Right hindlimb (tissue), 1 donor: ENCODE data around the gene WNT1.

Experiments
- DNase-seq: peaks from one replicate; pipeline ENCODE4 v3.0.0-alpha.2; 2018

The WNT1 gene

DNA sequence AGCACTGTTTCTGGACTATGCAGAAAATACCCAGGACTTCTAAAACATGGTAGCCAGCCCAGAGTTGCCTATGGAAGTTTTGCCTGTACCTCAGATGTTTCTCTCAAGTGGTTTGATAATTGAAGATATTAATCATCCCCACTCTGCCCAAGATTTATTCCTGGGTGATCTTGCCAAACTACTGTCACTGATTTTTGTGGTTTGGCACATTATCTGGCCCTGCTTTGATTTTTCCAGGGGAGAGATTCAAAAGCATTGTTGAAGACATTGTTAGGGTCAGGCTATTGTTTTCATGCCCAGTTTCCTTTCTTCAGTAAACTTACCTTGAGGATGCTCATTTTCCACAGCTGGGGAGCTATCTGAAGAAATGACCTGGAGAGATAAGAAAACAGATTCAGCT is 34.6 kb downstream of the WNT1 start:
- no peak for DNase-seq

- DNase-seq, result no peak
Observed at GRCh38 chr12:49013428-49013827, 35.3 kb downstream of the WNT1 start.

DNA sequence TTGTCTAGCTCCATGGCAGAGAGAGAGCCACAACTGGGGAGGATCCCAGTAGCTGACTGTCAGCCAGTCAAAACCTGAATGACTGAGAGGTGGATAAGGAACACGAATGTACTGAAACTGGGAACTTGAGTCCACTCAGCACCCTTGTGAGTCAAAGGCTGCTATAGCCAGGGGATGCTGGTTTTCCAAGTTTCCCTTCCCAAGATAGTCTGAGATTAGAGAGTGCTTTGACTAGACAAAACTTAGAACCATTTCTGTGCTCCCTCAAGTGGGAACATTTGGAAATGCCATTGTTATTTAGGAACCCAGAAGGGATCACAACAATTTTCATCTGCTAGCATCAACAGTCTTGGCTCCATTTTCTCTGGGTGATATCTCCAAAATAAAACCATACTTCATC is 36.4 kb downstream of the WNT1 start:
- no peak for DNase-seq

DNA sequence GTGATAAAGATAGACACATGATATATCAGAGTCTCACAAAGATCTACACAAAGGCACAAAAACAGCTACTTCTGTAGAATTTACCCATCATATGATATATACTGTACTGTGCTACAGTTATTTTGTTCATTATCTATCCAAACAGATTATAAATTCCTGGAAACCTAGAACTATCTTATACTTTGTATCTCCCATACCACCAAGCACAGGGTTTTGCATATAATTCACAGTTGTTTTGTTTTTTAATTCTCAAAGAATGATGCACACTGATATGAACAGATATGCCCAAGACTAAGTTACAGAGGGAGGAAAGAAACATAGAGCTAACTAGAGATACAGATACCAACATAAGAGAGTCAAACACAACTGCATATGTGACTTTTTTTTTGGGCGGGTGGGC is 37.1 kb downstream of the WNT1 start:
- no peak for DNase-seq

DNA sequence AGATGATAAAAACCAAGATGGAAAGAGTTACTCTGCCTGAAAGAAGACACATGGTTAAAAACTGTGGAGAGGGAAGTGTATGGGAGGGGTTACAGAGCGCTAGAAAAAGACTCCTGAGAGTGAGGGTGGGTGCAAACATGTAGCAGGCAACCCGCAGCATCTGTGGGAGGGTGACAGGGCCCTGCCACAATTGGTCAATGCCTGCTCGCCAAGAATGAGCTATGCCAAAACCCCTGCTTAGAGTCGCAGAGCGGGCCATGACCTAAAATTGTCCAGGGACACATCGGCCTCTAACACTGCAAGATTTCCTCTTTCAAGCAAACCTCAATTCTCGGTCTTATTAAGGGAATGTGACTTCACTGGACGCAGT is 39.8 kb downstream of the WNT1 start:
- peak; percentile 68 for DNase-seq

DNA sequence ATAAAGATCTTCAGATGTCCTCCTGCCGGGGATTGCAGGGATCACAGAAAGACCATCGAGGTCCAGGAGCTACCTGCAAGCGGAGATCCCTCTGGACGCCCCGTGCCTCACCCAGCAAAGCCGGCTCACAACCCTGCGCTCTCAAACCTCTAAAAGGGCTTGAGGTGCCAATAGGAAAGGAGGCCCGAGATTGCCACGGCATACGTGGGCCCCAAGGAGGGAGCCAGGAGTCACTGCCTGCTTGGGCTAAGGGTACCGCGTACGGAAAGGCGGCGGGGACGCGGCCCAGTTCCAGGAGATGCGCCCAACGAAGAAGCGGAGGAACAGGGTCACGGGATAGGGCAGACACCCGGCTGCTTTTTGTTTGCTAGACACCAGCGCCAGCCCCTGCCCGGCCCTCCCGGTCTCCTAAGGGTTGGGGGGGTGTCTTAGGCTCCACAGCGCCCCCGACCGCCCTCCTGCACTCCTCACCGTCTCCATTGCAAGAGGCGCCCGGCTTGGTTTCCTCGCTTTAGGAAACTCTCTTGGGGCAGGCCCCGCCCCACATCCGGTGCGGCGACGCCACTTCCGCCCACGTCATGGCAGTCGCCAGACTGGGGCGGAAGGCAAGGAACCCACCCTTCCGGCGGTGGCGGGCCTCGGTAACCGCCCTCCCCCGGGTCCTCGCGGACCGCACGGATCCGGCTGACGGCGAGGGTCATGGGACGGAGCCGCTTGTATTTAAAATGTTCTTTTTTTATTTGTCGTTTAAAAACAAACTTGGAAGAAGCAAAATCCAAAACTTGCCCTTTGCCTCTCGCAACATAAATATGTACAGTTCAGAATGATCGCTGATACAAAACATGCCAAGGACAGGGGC is 40.4 kb downstream of the WNT1 start, which contains the start of gene PRKAG1:
TSS of gene PRKAG1 (minus strand) at position 516 of the 859 bp plus-strand sequence. CDS start at position 480, 36 bp downstream.
- DNase-seq, result peak; percentile 98

DNA sequence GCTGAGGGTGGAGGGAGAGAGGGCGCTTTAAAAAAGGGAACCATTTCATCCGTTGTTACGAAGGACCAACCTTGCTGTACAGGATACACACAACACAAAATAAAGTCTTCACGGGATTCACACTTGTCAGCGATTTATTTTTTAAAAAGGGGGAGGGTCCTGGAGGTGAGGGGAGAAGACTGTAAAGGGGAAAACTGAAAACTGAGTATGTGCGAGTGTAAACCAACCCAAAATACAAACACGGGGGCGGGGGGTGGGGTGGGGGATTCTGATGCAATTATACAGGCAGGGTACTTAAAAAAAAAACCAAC is 41.0 kb downstream of the WNT1 start:
- DNase-seq, result no peak

- DNase-seq, result peak; percentile 43
Observed at GRCh38 chr12:49019443-49020324, 41.6 kb downstream of the WNT1 start.

DNA sequence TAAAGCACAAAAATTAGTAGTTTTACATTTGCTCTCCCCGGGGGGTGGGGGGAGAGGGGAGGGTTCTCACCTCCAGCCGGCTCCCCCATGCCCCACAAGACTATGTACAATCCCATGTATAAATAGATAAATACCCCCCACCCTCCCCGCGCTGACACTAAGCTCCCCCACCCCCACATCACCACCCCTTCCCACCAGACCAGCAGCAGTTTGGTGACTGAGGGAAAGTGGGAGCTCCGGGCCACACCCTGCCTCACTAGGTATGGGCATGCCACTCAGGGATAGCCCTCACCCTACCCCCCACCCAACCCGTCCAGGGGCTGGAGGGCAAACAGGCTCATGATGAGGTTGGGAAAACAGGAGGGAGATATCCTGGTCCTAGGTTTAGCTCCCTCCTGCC is 42.3 kb downstream of the WNT1 start:
- DNase-seq, result peak; percentile 20

DNA sequence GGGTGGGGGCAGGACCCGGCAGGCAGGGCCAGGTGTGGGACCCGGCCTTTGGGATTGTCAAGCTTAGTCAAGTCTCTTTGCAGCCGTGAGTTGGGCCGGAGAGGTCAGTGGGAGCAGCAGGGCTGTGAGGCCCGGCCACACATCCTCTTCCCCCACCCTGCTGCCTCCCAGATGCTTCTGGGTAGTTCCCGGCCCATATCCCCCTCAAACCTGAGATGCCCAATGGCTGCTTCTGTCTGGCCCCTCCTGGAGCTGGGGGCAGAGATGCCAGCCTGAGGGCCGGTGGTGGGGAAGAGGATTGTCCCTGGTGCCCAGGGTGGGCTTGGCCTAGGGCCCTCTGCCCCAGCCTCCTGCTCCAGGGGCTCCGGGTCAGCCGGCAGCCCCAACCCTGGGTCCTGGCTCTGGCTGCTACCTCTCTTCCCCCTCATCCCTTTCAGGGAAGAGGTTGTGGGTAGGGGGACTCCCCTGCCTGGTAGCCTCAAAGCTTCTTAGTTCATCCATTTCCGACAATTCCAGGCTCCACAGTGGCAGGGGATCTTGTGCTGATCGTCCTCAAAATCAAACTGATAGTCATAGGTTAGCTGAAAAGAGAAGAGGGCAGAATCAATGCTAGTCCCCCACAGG is 43.3 kb downstream of the WNT1 start:
- no peak for DNase-seq

DNA sequence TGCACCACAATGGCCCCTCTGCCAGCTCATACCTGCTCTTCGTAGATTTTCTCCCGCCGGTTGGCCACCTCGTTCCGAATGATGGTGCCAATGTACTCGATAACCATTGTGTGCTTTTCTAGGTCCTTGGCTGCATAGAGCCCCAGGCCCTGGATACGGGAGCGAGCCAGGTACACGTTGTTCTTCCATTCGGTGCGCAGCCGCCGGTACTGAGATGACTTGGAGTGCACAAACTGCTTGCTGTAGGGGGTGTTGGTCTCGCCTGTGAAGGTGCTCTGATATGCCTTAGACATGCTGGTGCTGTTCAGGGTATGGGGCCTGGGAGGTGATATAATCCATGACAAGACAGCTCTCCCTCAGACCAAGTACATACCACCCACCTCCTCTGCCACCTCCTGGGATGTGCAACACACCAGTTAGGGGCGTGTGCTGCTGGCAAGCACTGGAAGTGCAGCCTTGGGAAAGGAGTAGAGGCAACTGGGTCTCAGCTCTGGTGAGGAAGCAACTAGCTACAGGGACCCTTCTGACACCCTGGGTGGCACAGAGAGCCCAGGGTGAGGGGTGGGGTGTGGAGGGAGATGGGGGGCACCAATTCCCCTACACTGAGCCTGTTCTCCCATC is 44.5 kb downstream of the WNT1 start:
- no peak for DNase-seq

GRCh38 chr12:49023812-49024211 is 45.7 kb downstream of the WNT1 start:
- DNase-seq, result no peak

DNA sequence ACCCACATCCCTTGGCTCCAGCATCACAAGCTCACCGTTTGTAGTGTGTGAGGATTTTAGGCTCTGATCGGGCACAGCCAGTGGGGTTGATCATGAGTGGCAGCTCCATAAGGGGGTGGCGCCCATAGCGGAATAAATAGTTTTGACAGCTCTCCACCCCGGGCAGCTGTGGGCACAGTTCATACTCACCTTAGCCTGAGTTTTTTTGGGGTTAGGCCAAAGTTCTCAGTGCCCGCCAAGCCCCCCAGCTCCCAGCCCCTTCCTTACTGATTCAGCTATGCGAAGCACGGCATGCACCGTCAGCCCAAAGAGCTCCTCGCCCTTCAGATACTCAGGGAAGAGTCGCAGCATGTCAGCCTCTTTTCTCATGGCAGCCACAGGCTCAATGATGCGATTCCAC is 46.4 kb downstream of the WNT1 start:
- no peak for DNase-seq

DNA sequence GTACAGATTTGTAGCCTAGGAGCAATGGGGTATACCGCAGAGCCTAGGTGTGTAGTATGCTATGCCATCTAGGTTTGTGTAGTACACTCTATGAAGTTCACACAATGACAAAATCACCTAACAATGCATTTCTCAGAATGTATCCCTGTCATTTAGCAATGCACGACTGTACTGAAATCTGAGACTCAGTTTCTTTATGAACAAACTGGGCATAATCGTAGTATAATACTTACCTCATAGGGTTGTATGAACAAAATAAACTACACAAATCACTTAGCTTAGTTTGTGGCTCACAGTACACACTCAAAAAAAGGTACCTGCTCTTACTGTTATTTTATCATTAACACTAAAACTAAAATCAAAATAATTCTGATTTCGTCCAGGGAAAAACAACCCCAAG is 47.3 kb downstream of the WNT1 start:
- no peak for DNase-seq

DNA sequence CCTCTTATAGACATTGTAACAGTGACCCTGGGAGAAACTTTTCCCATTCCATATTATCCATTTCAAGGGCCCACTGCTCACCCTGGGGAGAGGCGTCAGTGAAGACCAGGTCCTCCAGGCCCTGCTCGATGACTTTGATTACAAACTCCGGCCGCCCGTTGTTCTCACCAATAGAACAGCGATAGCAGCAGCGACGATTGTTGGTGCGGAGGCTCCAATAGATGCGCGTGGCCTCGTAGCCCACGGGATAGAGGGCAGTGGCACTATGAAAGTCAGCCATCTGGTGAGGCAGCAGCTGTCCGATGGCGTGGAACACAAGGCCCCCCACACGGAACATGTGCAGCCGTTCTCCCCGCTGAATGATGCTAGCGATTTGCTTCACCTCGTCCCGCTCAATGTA is 48.0 kb downstream of the WNT1 start:
- no peak for DNase-seq

DNA sequence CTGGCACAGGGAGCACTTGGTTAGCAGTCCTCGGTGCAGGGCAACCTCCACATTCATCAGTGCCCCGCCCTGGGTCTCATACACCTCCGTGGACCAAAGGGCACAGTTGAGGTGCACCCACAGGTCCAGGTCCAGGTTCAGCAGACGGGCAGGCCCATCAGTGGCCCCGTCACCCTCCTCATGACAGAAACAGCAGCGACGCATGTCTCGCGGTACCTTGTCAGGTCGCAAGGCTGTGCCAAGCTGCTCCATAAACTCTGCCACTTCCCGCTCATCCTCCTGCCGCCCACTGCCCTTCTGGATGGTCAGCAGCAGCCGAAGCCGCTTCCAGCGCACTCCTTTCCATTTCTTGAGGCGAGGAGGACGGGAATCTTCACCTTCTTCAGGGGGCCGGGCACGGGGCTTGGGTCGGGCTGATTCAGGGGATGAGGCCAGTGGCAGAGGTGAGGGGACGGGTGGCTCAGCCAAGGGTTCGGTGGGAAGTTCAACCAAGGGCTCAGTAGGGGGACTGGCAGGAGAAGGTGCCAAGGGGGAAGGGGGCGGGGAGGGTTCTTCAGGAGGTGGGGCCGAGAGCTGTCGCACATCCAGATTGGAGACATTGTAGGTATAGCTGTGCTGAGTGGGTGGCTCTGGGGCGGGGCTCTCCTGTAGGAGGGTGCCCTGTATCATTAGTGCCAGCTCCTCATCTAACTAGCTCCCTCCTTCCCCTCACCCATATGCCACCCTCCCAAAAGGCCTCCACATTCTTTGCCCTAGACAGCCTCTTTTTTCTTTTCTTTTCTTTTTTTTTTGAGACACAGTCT is 48.8 kb downstream of the WNT1 start:
- DNase-seq, result no peak

DNA sequence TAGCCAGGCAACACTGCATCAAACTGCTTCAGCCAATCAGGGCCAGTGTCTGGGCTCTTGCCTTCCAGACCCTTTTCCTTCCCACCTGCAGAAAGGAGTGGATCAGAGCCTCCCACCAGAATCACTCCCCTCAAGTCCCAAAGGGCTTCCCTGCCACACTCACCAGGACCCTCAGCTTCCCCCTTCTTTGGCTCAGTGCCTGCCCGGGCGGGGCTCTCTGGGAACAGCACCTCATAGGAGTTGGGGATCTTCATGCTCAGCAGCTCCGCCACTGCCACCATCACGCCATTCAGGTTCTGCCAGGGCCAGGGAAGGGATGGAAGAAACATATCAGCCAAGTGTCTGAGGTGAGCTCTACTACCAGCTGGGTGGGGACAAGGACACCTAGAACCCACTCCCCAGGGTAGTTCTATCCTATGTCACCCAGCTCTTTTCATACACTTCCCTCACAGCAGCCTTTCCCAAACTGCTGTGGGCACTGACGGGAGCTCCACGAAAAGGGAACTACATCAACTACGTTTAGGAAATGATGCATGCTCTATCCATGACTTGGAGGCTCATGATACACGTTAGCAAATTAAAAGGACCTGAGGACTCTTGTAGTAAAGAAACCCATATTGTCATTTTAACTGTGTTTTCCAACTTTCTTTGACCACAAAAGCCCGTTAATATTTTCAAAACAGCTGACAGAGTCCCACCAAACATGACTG is 49.9 kb downstream of the WNT1 start:
- DNase-seq, result no peak

DNA sequence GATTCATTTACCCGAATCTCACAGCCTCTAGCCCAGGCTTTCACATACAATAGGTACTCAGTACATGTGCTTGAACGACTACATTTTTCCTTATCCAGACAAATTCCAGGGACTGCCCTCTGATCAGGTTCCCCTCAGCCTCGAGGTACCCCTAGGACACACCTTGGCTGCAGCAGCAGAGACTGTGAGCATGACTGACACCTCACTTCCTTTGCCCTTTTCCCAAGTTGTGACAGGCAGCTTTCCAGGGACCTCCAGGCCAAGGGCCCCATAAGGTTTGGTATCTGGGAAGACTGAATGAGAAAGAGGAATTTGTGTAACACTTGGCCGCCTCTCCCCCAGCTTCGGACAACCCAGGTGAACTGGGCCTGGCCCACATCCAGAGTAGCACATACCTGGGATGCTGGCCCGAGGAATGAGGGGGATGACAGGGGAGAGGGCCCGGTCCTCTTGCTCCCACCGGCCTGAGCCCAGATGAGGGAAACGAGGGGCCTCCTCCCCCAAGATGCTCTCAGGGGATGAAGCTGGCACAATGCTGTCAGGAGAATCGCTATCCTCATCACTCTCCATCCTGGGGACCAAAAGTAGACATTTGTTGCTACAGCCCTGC is 50.6 kb downstream of the WNT1 start:
- DNase-seq, result no peak

- DNase-seq, result no peak
Observed at GRCh38 chr12:49030119-49030518, 52.0 kb downstream of the WNT1 start.

DNA sequence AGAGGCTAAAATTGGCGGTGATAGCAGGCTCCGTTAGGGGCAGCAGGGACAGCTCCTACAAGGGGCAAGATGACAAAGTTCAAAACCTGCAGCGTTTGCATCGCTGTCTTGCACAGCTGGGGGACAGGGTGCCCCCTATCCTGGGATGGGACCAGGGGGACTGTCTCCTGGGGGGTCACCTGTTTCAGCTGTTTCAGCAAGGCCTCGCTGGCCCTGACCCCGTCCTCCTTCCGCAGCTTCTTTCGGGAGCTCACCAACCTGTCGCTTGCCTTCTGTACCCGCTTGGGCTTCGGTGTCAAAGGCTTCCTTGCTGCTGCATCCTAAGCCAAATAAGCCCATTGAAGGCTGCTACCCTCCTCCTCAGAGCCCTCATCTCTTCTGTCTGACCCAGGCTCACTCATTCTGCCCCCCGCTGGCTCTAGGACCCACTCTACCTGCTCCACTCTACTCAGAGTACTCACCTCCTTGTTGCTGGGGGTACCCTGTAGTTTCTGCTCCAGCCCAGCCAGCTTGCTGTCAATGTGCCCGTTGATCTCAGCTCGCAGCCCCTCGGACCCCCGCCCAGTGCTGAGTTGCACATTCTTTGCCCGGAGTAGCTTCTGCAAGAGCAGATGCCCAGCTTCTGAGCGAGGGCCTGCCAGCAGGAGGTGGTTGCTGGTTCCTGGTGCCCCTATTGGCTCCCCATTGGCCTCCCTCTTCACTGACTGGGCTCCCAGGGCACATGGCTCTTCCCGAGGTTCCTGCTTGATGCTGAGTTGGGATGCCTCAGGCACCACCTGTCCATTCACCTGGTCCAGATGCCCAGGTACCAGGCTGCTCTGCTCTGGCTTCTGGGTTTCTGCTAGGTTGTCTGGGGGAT is 52.8 kb downstream of the WNT1 start:
- no peak for DNase-seq
